Activated naive CD8-positive, alpha-beta T cell treated with anti-CD3 and anti-CD28 coated beads for 36 hours (primary cell): ENCODE data around the gene IL17REL. TPM values are rescaled to one million over a fixed set of nuclear protein-coding genes. Genes with fewer than 3 reads are reported as not detected.
A peak's percentile ranks its signal among the peaks of the same experiment; 100 is the strongest.
"Not testable (repeated sequence)": the region's sequence is repeated elsewhere in the genome, so short reads cannot be mapped to it uniquely, and the experiment has no call there.

Source experiments
- DNase-seq: peaks from one replicate; pipeline ENCODE4 v3.0.0; 2021
- H3K27ac Mint-ChIP-seq: one replicate; pipeline ENCODE4 v1.8.0; 2022; ENCODE audit warnings: mild to moderate bottlenecking, moderate library complexity, mixed read lengths
- H3K27me3 Mint-ChIP-seq: one replicate; pipeline ENCODE4 v1.8.0; 2022; ENCODE audit warnings: mild to moderate bottlenecking, mixed read lengths
- H3K36me3 Mint-ChIP-seq: one replicate; pipeline ENCODE4 v1.8.0; 2021; ENCODE audit warnings: mild to moderate bottlenecking, mixed read lengths
- H3K4me1 Mint-ChIP-seq: one replicate; pipeline ENCODE4 v1.8.0; 2021; ENCODE audit warnings: mixed read lengths
- H3K4me3 Mint-ChIP-seq: one replicate; pipeline ENCODE4 v1.8.0; 2022; ENCODE audit warnings: mild to moderate bottlenecking, moderate library complexity, mixed read lengths
- H3K9me3 Mint-ChIP-seq: one replicate; pipeline ENCODE4 v1.8.0; 2022; ENCODE audit warnings: mixed read lengths
- total RNA-seq, 2 experiments: library from RNA; stranded (reverse); gene quantifications; one replicate each; pipeline ENCODE4 v1.2.3, GENCODE V29; 2021

The IL17REL gene
- total RNA-seq, 2 experiments from 2014 or later: not detected

DNA sequence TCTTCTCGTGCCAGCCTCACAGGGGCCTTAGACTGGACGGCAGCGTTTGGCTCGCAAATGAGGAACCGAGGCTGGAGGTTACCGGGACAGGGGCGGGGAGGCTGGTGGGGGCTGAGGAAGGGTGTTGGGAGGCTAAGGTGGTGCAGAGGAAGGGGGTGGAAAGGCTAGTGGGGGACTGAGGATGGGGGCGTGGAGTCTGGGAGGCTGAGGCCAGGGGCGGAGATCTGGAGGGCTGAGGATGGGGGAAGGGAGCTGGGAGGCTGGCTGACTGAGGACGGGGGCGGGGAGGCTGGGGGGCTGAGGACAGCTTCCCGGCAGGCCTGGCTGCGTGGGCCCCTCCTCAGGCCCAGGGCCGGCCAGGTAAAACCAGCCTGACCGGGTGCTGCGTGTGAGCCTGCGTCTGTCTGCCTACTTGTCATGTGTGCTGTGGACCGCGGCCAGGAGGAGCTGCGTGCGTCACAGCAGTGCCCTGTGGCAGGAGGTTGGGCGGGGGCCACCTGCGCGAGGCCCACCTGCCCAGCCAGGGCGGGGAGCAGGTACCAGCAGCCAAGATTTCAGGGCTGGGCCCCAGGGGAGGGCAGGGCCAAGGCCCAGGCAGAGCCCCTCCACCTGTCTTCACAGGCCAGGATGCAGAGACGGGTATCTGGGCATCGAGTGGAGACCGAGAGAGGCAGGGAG, 61.4 kb downstream of the IL17REL start:
- DNase-seq: no peak
- Mint-ChIP-seq H3K36me3 (no peaks in the 10 kb centered on the region), H3K27me3 (no peaks in the 10 kb centered on the region), H3K9me3 (no peaks in the 10 kb centered on the region), H3K4me1 (peaks cover 1% of the 10 kb centered on the region), H3K27ac (no peak overlapping the region), H3K4me3 (no peak overlapping the region)

GRCh38 chr22:49950396-49950994, 62.1 kb downstream of the IL17REL start:
- Mint-ChIP-seq H3K36me3 (no peaks in the 10 kb centered on the region), H3K4me1 (peaks cover 6% of the 10 kb centered on the region), H3K27ac (no peak overlapping the region), H3K9me3 (no peaks in the 10 kb centered on the region), H3K27me3 (no peaks in the 10 kb centered on the region), H3K4me3 (no peak overlapping the region)
- DNase-seq: no peak

GRCh38 chr22:49949914-49950292, 62.7 kb downstream of the IL17REL start:
- H3K4me3 Mint-ChIP-seq: no peak overlapping the region
- DNase-seq: no peak
- H3K9me3 Mint-ChIP-seq: no peaks in the 10 kb centered on the region
- peaks cover 4% of the 10 kb centered on the region for H3K4me1 Mint-ChIP-seq
- no peak overlapping the region for H3K27ac Mint-ChIP-seq
- H3K27me3 Mint-ChIP-seq: no peaks in the 10 kb centered on the region
- H3K36me3 Mint-ChIP-seq: no peaks in the 10 kb centered on the region

DNA sequence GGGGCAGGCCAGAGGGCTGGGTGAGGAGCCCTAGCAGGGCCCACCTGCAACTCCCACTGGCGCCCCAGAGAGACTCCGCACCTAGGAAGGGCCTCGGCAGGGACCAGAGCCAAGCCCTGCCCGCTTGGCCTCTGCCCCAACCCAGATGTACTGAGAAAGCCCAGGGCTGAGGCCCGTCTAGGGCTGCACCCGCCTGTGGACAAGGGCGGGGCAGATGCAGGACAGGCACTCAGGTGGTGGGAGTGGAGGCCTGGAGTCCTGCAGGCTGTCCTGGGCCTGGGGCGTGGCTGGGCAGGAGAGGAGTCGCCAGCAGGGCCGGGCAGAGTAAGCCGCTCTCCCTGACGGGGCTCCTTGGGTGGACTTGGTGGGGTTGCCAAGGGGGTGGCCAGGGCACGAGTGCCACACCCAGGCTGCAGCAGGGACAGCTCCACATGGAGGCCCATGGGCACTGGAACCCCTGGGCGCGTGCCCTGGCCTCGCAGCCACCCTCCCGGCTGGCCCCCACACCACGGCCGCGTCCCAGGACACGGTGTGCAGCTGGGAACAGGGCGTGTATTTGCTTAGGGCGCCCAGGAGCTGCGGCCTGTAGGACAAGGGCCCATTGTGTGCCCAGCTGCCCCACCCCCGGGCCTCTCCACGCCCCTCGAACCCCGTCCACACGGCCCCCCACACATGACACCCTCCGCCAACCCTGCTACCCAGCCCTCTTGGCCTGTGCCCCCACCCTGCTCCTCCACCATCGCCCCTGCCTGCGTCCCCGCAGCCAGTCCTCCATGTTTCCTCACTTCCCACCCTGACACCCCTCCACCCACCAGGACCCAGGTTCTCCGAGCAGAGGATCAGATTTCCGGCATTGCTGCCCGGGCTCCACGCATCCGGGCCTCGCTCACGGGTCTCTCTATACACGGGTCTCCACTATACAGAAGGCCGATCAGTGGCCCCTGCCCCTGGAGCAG, 63.3 kb downstream of the IL17REL start:
- Mint-ChIP-seq H3K4me3 (no peak overlapping the region), H3K27me3 (no peaks in the 10 kb centered on the region), H3K9me3 (no peaks in the 10 kb centered on the region), H3K36me3 (no peaks in the 10 kb centered on the region), H3K27ac (no peak overlapping the region), H3K4me1 (peaks cover 4% of the 10 kb centered on the region)
- no peak for DNase-seq

DNA sequence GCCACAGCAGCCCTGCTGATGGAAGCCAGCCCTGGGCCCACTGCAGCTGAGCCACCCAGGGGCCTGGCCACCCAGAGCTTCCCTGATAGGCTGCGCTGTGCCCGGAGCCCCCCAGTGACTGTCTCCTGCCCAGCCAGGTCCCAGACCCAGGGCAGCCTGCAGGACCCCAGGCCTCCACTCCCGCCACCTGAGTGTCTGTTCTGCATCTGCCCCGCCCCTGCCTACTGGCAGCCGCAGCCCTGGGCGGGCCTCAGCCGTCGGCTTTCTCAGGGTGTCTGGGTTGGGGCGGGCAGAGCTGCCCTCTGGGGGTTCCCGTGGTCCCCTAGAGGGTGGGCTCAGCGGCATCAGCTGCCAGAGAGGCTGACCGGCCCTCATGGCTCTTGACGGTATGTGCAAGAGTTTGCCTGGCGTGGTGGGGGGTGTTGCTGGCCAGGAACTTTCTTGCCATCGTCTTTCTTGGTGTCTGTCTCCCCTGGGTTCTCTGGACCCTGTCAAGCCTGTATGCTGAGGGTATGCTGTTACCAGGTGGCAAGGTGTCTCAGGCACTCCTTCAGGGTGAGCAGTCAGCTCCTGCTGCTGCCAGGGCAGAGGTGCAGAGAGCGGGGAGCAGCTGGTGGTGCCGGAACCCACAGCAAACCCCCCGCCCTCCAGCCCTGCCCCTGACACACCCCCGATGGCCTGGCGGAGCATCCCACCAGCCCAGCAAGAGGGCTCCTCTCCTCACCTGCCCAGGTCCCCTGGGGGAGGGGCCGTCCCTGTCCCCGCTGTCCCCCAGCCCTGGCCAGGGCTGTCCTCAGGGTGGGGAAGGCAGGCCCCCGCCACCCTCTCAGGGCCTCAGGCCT, 64.2 kb downstream of the IL17REL start:
- Mint-ChIP-seq H3K36me3 (no peaks in the 10 kb centered on the region), H3K9me3 (no peaks in the 10 kb centered on the region), H3K27me3 (no peaks in the 10 kb centered on the region), H3K27ac (no peak overlapping the region), H3K4me1 (peaks cover 4% of the 10 kb centered on the region), H3K4me3 (no peak overlapping the region)
- no peak for DNase-seq

DNA sequence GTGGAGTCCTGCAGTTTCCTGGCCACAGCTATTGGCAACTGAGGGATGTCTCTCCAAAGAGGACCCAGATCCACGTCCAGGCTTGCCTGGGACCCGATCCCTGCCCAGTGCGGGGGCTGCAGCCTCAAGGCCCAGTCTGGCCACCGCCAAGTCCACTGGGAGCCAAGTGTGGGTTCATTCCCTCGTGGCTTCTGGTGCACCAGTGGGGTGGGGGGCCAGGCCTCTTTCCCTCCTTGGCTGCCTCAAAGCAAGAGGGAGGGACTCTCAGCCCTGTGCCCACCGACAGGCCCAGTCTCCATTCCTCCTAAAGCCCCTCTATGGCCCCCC, 65.3 kb downstream of the IL17REL start:
- Mint-ChIP-seq H3K27me3 (no peaks in the 10 kb centered on the region), H3K27ac (no peak overlapping the region), H3K36me3 (no peaks in the 10 kb centered on the region), H3K4me1 (peaks cover 4% of the 10 kb centered on the region), H3K9me3 (no peaks in the 10 kb centered on the region), H3K4me3 (no peak overlapping the region)
- DNase-seq: no peak

- no peaks in the 10 kb centered on the region for H3K9me3 Mint-ChIP-seq
- H3K36me3 Mint-ChIP-seq: no peaks in the 10 kb centered on the region
- peaks cover 4% of the 10 kb centered on the region for H3K4me1 Mint-ChIP-seq
- DNase-seq: no peak
- no peaks in the 10 kb centered on the region for H3K27me3 Mint-ChIP-seq
- H3K27ac Mint-ChIP-seq: peak overlapping the region; percentile 25
- no peak overlapping the region for H3K4me3 Mint-ChIP-seq
Measured at GRCh38 chr22:49946612-49947295, 65.8 kb downstream of the IL17REL start.

- H3K27me3 Mint-ChIP-seq, H3K4me1 Mint-ChIP-seq, H3K9me3 Mint-ChIP-seq, H3K36me3 Mint-ChIP-seq: not testable (repeated sequence)
- Mint-ChIP-seq H3K4me3 (peak overlapping the region; percentile 55), H3K27ac (peak overlapping the region; percentile 87)
- DNase-seq: peak; percentile 63
Measured at GRCh38 chr22:49945042-49945794, 67.3 kb downstream of the IL17REL start.

Other genes with a start within 250 kb of the IL17REL start
- gene BRD1, start 184.9 kb downstream of the IL17REL start, total RNA-seq: 10 to 100 TPM; 22.7 to 23.2 TPM
- 10 to 100 TPM; 20.6 to 20.7 TPM for gene ZBED4, start 158.9 kb downstream of the IL17REL start, total RNA-seq
- gene ALG12, start 94.3 kb downstream of the IL17REL start, total RNA-seq: 10 to 100 TPM; 14.5 to 15.2 TPM
- gene CRELD2, start 94.1 kb downstream of the IL17REL start, total RNA-seq: 10 to 100 TPM; 32.6 to 34.8 TPM
- gene PIM3, start 52.0 kb downstream of the IL17REL start, total RNA-seq: 100 to 1,000 TPM; 134 to 137 TPM
- gene TTLL8, start 45.5 kb upstream of the IL17REL start, total RNA-seq: not detected
- 1 to 10 TPM; 1.5 to 2.1 TPM for gene MLC1, start 72.7 kb upstream of the IL17REL start, total RNA-seq
- gene MOV10L1, start 77.2 kb upstream of the IL17REL start, total RNA-seq: under 1 TPM; 0.14 to 0.23 TPM
- gene PANX2, start 158.0 kb upstream of the IL17REL start, total RNA-seq: 1 to 10 TPM in 1 of 2 experiments, under 1 TPM in 1; 0.66 to 1.0 TPM
- gene TRABD, start 173.1 kb upstream of the IL17REL start, total RNA-seq: 10 to 100 TPM; 77.8 to 79.4 TPM
- gene SELENOO, start 188.2 kb upstream of the IL17REL start, total RNA-seq: 10 to 100 TPM; 20.0 to 20.9 TPM
- 10 to 100 TPM; 38.7 to 41.7 TPM for gene TUBGCP6, start 232.3 kb upstream of the IL17REL start, total RNA-seq
- 10 to 100 TPM; 37.3 to 42.3 TPM for gene HDAC10, start 238.5 kb upstream of the IL17REL start, total RNA-seq
- gene MAPK12, start 248.9 kb upstream of the IL17REL start, total RNA-seq: 1 to 10 TPM; 3.5 to 3.6 TPM